Hippocampal formation (tissue), 2 donors: ENCODE measurements around the gene SFN.
A peak's percentile ranks its signal among the peaks of the same experiment; 100 is the strongest.
"Not testable (repeated sequence)": the region's sequence is repeated elsewhere in the genome, so short reads cannot be mapped to it uniquely, and the experiment has no call there.

Experiments
- DNase-seq, 2 donors: peaks; one replicate each; lab custom pipeline; 2025; lab: John Stamatoyannopoulos, UW

SFN gene

GRCh38 chr1:26864610-26865480 is 1.9 kb downstream of the SFN start:
- peak; percentile 93 to 96 for DNase-seq

GRCh38 chr1:26873097-26873496 is 10.1 kb downstream of the SFN start:
- not testable (repeated sequence) for DNase-seq

- no peak for DNase-seq
Observed at GRCh38 chr1:26874896-26875295, 11.9 kb downstream of the SFN start.

- DNase-seq = no peak
Observed at GRCh38 chr1:26877326-26877725, 14.4 kb downstream of the SFN start.

- DNase-seq = no peak
Observed at GRCh38 chr1:26879793-26880192, 16.8 kb downstream of the SFN start.

GRCh38 chr1:26881611-26882010 is 18.7 kb downstream of the SFN start:
- DNase-seq = not testable (repeated sequence)

GRCh38 chr1:26882696-26883463 is 19.9 kb downstream of the SFN start:
- DNase-seq = no peak

GRCh38 chr1:26887125-26887524 is 24.2 kb downstream of the SFN start:
- no peak for DNase-seq

GRCh38 chr1:26888231-26888630 is 25.3 kb downstream of the SFN start:
- no peak for DNase-seq

GRCh38 chr1:26889551-26890466 is 26.9 kb downstream of the SFN start, which contains the start of gene GPN2:
Gene GPN2 (minus strand): TSS chr1:26890283. CDS start chr1:26890096, 187 bp downstream.
- peak; percentile 69 to 74 for DNase-seq

GRCh38 chr1:26890467-26890796 is 27.5 kb downstream of the SFN start:
- DNase-seq = no peak

- DNase-seq = no peak
Observed at GRCh38 chr1:26894263-26894662, 31.3 kb downstream of the SFN start.

- no peak for DNase-seq
Observed at GRCh38 chr1:26897351-26897750, 34.4 kb downstream of the SFN start.

- DNase-seq = peak; percentile 74 to 76
Observed at GRCh38 chr1:26900001-26900814, 37.3 kb downstream of the SFN start, which contains the start of gene GPATCH3. Gene GPATCH3 (minus strand): TSS chr1:26900467. CDS start chr1:26900442, 25 bp downstream.

GRCh38 chr1:26900815-26901511 is 38.0 kb downstream of the SFN start:
- no peak for DNase-seq

- DNase-seq = no peak
Observed at GRCh38 chr1:26907071-26907917, 44.3 kb downstream of the SFN start.

- no peak for DNase-seq
Observed at GRCh38 chr1:26909951-26910342, 47.0 kb downstream of the SFN start.

- DNase-seq = no peak
Observed at GRCh38 chr1:26910343-26911160, 47.6 kb downstream of the SFN start.
